ENCODE data around the gene DNM3. TPM values are rescaled to one million over a fixed set of nuclear protein-coding genes. Genes with fewer than 3 reads are reported as not detected.

Gene DNM3
- total RNA-seq, 1 donor: 0.72 TPM

- no peak overlapping the region for H2AFZ ChIP-seq (ENCODE audit: low read length)
- DNase-seq (ENCODE audit: insufficient read length, low spot score, missing footprints): no peak
- no peak for TF ChIP-seq CTCF (IDR thresholded peaks at IDR 0.05; ENCODE audit: extremely low read depth, low read depth, low read length)
Measured at GRCh38 chr1:172177849-172178248, 336.6 kb downstream of the DNM3 start.

GRCh38 chr1:172178886-172179285 is 337.6 kb downstream of the DNM3 start:
- DNase-seq (ENCODE audit: insufficient read length, low spot score, missing footprints): no peak
- Histone ChIP-seq H3K79me2 (ENCODE audit: insufficient read depth, low read length) (no peaks in the 10 kb centered on the region), H3K4me3 (ENCODE audit: insufficient read depth, low read length) (no peak overlapping the region), H3K9me3 (ENCODE audit: low read depth, low read length) (no peaks in the 10 kb centered on the region), H3K4me2 (ENCODE audit: insufficient read depth, low read length) (no peak overlapping the region), H4K20me1 (ENCODE audit: insufficient read depth, low read length) (no peaks in the 10 kb centered on the region), H3K4me1 (ENCODE audit: insufficient read depth, low read length) (peaks cover 22% of the 10 kb centered on the region), H2AFZ (ENCODE audit: low read length) (no peak overlapping the region), H3K27ac (ENCODE audit: low read depth, low read length) (no peak overlapping the region), H3K27me3 (ENCODE audit: insufficient read depth, low read length) (no peaks in the 10 kb centered on the region), H3K36me3 (ENCODE audit: insufficient read depth, low read length) (no peaks in the 10 kb centered on the region)
- no peak for TF ChIP-seq CTCF (IDR thresholded peaks at IDR 0.05; ENCODE audit: extremely low read depth, low read depth, low read length)

More at GRCh38 chr1:172177849-172178248, 336.6 kb downstream of the DNM3 start:
- no peaks in the 10 kb centered on the region for H3K79me2 ChIP-seq (ENCODE audit: insufficient read depth, low read length)
- no peaks in the 10 kb centered on the region for H3K9me3 ChIP-seq (ENCODE audit: low read depth, low read length)
- no peaks in the 10 kb centered on the region for H3K36me3 ChIP-seq (ENCODE audit: insufficient read depth, low read length)
- no peak overlapping the region for H3K4me3 ChIP-seq (ENCODE audit: insufficient read depth, low read length)
- peaks cover 25% of the 10 kb centered on the region for H3K4me1 ChIP-seq (ENCODE audit: insufficient read depth, low read length)
- no peaks in the 10 kb centered on the region for H3K27me3 ChIP-seq (ENCODE audit: insufficient read depth, low read length)
- H3K27ac ChIP-seq (ENCODE audit: low read depth, low read length): no peak overlapping the region
- H3K4me2 ChIP-seq (ENCODE audit: insufficient read depth, low read length): no peak overlapping the region
- no peaks in the 10 kb centered on the region for H4K20me1 ChIP-seq (ENCODE audit: insufficient read depth, low read length)

DNA sequence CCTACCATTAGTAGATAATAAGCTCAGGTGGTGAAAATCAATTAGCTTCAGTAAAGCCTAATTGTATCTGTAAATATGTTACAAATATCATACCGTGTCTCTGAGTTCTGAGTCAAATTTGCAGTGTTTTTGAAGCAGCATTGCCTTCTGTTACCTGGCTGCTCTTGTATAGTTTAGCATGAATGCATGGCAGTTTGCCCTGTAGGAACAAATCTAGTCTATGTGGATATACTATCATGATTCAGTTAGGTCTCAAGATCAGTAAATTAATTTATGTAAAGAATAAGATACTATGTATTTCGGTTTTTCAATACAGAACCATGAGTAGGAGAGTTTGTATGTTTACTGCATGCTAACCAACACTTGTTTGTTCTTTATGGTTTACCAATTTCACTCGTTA is 338.6 kb downstream of the DNM3 start:
- H3K9me3 ChIP-seq (ENCODE audit: low read depth, low read length): no peaks in the 10 kb centered on the region
- H4K20me1 ChIP-seq (ENCODE audit: insufficient read depth, low read length): no peaks in the 10 kb centered on the region
- no peak for DNase-seq (ENCODE audit: insufficient read length, low spot score, missing footprints)
- no peak overlapping the region for H3K4me3 ChIP-seq (ENCODE audit: insufficient read depth, low read length)
- no peaks in the 10 kb centered on the region for H3K27me3 ChIP-seq (ENCODE audit: insufficient read depth, low read length)
- H2AFZ ChIP-seq (ENCODE audit: low read length): peak overlapping the region; percentile 66
- H3K4me1 ChIP-seq (ENCODE audit: insufficient read depth, low read length): peaks cover 22% of the 10 kb centered on the region
- no peak overlapping the region for H3K4me2 ChIP-seq (ENCODE audit: insufficient read depth, low read length)
- H3K36me3 ChIP-seq (ENCODE audit: insufficient read depth, low read length): no peaks in the 10 kb centered on the region
- H3K79me2 ChIP-seq (ENCODE audit: insufficient read depth, low read length): no peaks in the 10 kb centered on the region
- TF ChIP-seq CTCF (IDR thresholded peaks at IDR 0.05; ENCODE audit: extremely low read depth, low read depth, low read length): no peak
- no peak overlapping the region for H3K27ac ChIP-seq (ENCODE audit: low read depth, low read length)

DNA sequence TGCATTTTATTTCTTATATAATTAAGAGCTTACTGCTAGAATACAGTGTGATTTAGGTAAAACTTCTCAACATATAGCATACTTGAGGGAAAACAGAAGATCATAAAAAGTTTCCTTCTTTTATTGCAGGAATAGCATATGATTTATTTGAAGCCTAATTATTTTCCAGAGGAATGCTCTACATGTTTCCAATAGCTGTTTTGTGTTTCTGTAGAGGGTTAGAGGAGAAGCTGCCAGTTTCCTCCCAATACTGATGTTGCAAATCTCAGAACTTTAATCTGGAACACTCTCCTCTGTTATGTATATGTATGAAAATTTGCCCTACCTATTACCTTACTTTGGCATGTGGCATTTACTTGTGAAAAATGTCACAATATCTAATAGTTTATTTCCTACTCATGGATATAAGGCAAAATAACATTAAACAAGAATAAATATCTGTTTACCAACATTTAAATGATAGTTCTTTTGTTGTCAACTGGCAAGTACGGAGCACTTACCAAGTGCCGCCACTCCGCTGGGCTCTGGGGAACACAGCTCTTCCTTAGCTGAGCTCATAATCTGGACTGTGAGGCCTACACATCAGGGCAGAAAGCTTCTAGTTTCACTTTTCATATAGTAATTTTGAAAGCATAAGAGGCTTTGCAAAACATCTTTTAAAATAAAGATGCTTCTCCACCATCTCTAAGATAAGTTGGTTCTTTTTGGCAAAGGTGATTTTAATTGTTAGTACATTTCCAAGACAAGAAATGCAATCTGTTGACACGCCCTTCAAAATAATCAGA is 339.4 kb downstream of the DNM3 start:
- Histone ChIP-seq H3K79me2 (ENCODE audit: insufficient read depth, low read length) (no peaks in the 10 kb centered on the region), H3K4me1 (ENCODE audit: insufficient read depth, low read length) (peaks cover 22% of the 10 kb centered on the region), H3K9me3 (ENCODE audit: low read depth, low read length) (no peaks in the 10 kb centered on the region), H3K27ac (ENCODE audit: low read depth, low read length) (peak overlapping the region; percentile 77), H4K20me1 (ENCODE audit: insufficient read depth, low read length) (no peaks in the 10 kb centered on the region), H2AFZ (ENCODE audit: low read length) (peak overlapping the region; percentile 85), H3K4me3 (ENCODE audit: insufficient read depth, low read length) (peak overlapping the region; percentile 61), H3K27me3 (ENCODE audit: insufficient read depth, low read length) (no peaks in the 10 kb centered on the region), H3K36me3 (ENCODE audit: insufficient read depth, low read length) (no peaks in the 10 kb centered on the region), H3K4me2 (ENCODE audit: insufficient read depth, low read length) (peak overlapping the region; percentile 90)
- DNase-seq (ENCODE audit: insufficient read length, low spot score, missing footprints): no peak
- no peak for TF ChIP-seq CTCF (IDR thresholded peaks at IDR 0.05; ENCODE audit: extremely low read depth, low read depth, low read length)

All from osteoblast (primary cell).